CD14-positive monocyte (primary cell): Measurements from ENCODE around the gene CAND1. TPM values are rescaled to one million over a fixed set of nuclear protein-coding genes. Genes with fewer than 3 reads are reported as not detected.
"Not testable (repeated sequence)": the region's sequence is repeated elsewhere in the genome, so short reads cannot be mapped to it uniquely, and the experiment has no call there.

Experiments
- DNase-seq, 3 donors: peaks; one replicate each; pipeline ENCODE4 v3.0.0-alpha.2; 2011 to 2022
- H2AFZ ChIP-seq: 2 replicates; pipeline ENCODE4 v1.6.0; 2012; ENCODE audit warnings: mild to moderate bottlenecking, low read depth, low read length, inconsistent platforms; ENCODE audit not compliant: insufficient read depth, poor library complexity, severe bottlenecking
- H3K27ac ChIP-seq, 2 donors: 1 replicate in 1 of 2; 2 replicates in 1 of 2; pipeline ENCODE4 v1.5.1; 2012 to 2013; ENCODE audit warnings: low read length in 2 of 2, control low read depth in 1 of 2, inconsistent platforms in 1 of 2, low read depth in 1 of 2, mild to moderate bottlenecking in 1 of 2
- H3K27me3 ChIP-seq, 2 donors: one replicate each; pipeline versions ENCODE4 v1.6.0 to v1.6.1; 2011 to 2013; ENCODE audit warnings: low read length in 2 of 2; ENCODE audit not compliant: control insufficient read depth in 2 of 2, insufficient read depth in 2 of 2
- H3K36me3 ChIP-seq, 2 donors: replicated peaks in 1 of 2; 1 replicate in 1 of 2; 2 replicates in 1 of 2; pipeline versions ENCODE4 v1.5.1 to v1.6.1; 2012 to 2013; ENCODE audit warnings: low read length in 2 of 2, control low read depth in 1 of 2, inconsistent platforms in 1 of 2, mild to moderate bottlenecking in 1 of 2; ENCODE audit not compliant: insufficient read depth in 2 of 2, control insufficient read depth in 1 of 2
- H3K4me1 ChIP-seq, 2 donors: 1 replicate in 1 of 2; 2 replicates in 1 of 2; pipeline versions ENCODE4 v1.5.1 to v1.6.1; 2012 to 2013; ENCODE audit warnings: low read length in 2 of 2, control low read depth in 1 of 2, inconsistent platforms in 1 of 2, mild to moderate bottlenecking in 1 of 2, moderate library complexity in 1 of 2; ENCODE audit not compliant: insufficient read depth in 2 of 2, control insufficient read depth in 1 of 2
- H3K4me2 ChIP-seq: replicated peaks from 2 replicates; pipeline ENCODE3; 2012; ENCODE audit warnings: low read length, moderate library complexity, mild to moderate bottlenecking; ENCODE audit not compliant: poor library complexity, severe bottlenecking; ENCODE audit errors: extremely low read depth
- H3K4me3 ChIP-seq, 3 experiments: fragments of 200-600 bp in 1 of 3; sonication (generic) in 1 of 3; replicated peaks in 1 of 3; 1 replicate in 2 of 3; 2 replicates in 1 of 3; pipeline ENCODE4 v1.5.1; 2011 to 2013; ENCODE audit warnings: low read length in 3 of 3, mild to moderate bottlenecking in 3 of 3, control low read depth in 2 of 3, low read depth in 2 of 3, inconsistent platforms in 1 of 3, moderate library complexity in 1 of 3
- H3K79me2 ChIP-seq: 2 replicates; pipeline ENCODE4 v1.6.0; 2012; ENCODE audit warnings: mild to moderate bottlenecking, control low read depth, inconsistent platforms, low read length, moderate library complexity; ENCODE audit not compliant: insufficient read depth
- H3K9ac ChIP-seq: 2 replicates; pipeline ENCODE4 v1.6.0; 2017; ENCODE audit warnings: low read length, mild to moderate bottlenecking; ENCODE audit not compliant: insufficient read depth, poor library complexity, severe bottlenecking
- H3K9me3 ChIP-seq, 2 donors: replicated peaks in 1 of 2; 1 replicate in 1 of 2; 2 replicates in 1 of 2; pipeline versions ENCODE4 v1.5.1 to v1.6.1; 2012 to 2013; ENCODE audit warnings: low read length in 2 of 2, control low read depth in 1 of 2; ENCODE audit not compliant: control insufficient read depth in 1 of 2, insufficient read depth in 1 of 2
- H4K20me1 ChIP-seq: 2 replicates; pipeline ENCODE4 v1.6.0; 2012; ENCODE audit warnings: mild to moderate bottlenecking, low read length, control low read depth, moderate library complexity; ENCODE audit not compliant: insufficient read depth
- H3K27ac Mint-ChIP-seq, 7 donors: one replicate each; pipeline ENCODE4 v1.8.0; 2020; ENCODE audit warnings: mild to moderate bottlenecking in 7 of 7, mixed read lengths in 7 of 7, moderate library complexity in 6 of 7, inconsistent platforms in 2 of 7
- H3K27me3 Mint-ChIP-seq, 3 donors: one replicate each; pipeline ENCODE4 v1.8.0; 2021 to 2022; ENCODE audit warnings: low read depth in 3 of 3, mild to moderate bottlenecking in 3 of 3, mixed read lengths in 3 of 3, moderate library complexity in 3 of 3, inconsistent platforms in 1 of 3
- H3K36me3 Mint-ChIP-seq, 2 donors: one replicate each; pipeline ENCODE4 v1.8.0; 2020; ENCODE audit warnings: mixed read lengths in 2 of 2, inconsistent platforms in 1 of 2, mild to moderate bottlenecking in 1 of 2
- H3K4me1 Mint-ChIP-seq: one replicate; pipeline ENCODE4 v1.8.0; 2020; ENCODE audit warnings: mild to moderate bottlenecking, mixed read lengths
- H3K4me3 Mint-ChIP-seq, 2 donors: one replicate each; pipeline ENCODE4 v1.8.0; 2020; ENCODE audit warnings: mild to moderate bottlenecking in 2 of 2, mixed read lengths in 2 of 2, moderate library complexity in 1 of 2
- H3K9me3 Mint-ChIP-seq, 7 donors: one replicate each; pipeline ENCODE4 v1.8.0; 2020 to 2022; ENCODE audit warnings: mixed read lengths in 7 of 7, mild to moderate bottlenecking in 6 of 7, moderate library complexity in 6 of 7, inconsistent platforms in 2 of 7
- WGBS: methylation state at CpG from one replicate; pipeline ENCODE4 v1.1.5; 2013; ENCODE audit warnings: missing lambda C conversion rate; ENCODE audit not compliant: insufficient coverage; 5-methylcytosine and 5-hydroxymethylcytosine counted together
- intact Hi-C, 2 donors: fragments of 100-400 bp; cut with micrococcal nuclease; formaldehyde crosslinking; loops; one replicate each; pipeline versions ENCODE4 v1.15.0 to v1.15.1; 2023
- polyA plus RNA-seq, 3 donors: library from polyadenylated mRNA; depleted of rRNA in 1 of 3; unstranded in 2 of 3; stranded (reverse) in 1 of 3; fragments of 300-500 nt in 2 of 3; fragments of >200 nt in 1 of 3; fragmentation: Illumina TruSeq in 2 of 3; gene quantifications; 1 replicate in 2 of 3; 2 replicates in 1 of 3; pipeline ENCODE4 v1.2.3, GENCODE V29; 2012 to 2021
- TF ChIP-seq, protein P1 (sequence below): fragments of 200-600 bp; IDR thresholded peaks from one replicate; pipeline ENCODE4 v1.8.0; 2022; ENCODE audit warnings: antibody characterized with exemption, mild to moderate bottlenecking

CAND1 gene
- polyA plus RNA-seq, 3 donors = 12.3 to 29.4 (median 20.9) TPM

DNA sequence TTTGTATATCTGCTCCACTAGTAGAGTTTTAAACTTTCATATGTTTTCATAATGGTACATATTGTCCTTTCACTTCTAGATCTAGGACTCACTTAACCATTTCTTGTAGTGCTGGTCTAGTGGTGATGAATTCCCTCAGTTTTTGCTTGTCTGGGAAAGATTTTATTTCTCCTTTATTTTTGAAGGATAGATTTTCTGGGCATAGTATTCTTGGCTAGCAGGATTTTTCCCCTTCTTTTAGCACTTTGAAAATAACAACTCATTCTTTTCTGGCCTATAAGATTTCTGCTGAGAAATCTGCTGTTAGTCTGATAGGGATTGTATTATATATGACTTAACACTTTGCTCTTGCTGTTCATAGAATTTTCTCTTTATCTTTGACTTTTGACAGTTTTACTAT, 69.3 kb downstream of the CAND1 start:
- no peak overlapping the region for H3K27ac Mint-ChIP-seq
- Histone ChIP-seq H3K4me2 (no peak overlapping the region), H3K4me1 (no peaks in the 10 kb centered on the region), H3K4me3 (no peak overlapping the region), H4K20me1 (no peaks in the 10 kb centered on the region), H3K79me2 (no peaks in the 10 kb centered on the region), H3K27me3 (no peaks in the 10 kb centered on the region), H3K27ac (no peak overlapping the region), H3K9me3 (peaks cover 5 to 7% of the 10 kb centered on the region in 2 donors), H3K9ac (no peak overlapping the region), H3K36me3 (no peaks in the 10 kb centered on the region), H2AFZ (no peak overlapping the region)
- TF ChIP-seq, protein P1, sequence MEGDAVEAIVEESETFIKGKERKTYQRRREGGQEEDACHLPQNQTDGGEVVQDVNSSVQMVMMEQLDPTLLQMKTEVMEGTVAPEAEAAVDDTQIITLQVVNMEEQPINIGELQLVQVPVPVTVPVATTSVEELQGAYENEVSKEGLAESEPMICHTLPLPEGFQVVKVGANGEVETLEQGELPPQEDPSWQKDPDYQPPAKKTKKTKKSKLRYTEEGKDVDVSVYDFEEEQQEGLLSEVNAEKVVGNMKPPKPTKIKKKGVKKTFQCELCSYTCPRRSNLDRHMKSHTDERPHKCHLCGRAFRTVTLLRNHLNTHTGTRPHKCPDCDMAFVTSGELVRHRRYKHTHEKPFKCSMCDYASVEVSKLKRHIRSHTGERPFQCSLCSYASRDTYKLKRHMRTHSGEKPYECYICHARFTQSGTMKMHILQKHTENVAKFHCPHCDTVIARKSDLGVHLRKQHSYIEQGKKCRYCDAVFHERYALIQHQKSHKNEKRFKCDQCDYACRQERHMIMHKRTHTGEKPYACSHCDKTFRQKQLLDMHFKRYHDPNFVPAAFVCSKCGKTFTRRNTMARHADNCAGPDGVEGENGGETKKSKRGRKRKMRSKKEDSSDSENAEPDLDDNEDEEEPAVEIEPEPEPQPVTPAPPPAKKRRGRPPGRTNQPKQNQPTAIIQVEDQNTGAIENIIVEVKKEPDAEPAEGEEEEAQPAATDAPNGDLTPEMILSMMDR = no peak
- no peaks in the 10 kb centered on the region for H3K4me1 Mint-ChIP-seq
- H3K27me3 Mint-ChIP-seq = peaks cover 1 to 3% (median 2%) of the 10 kb centered on the region in 3 donors
- H3K36me3 Mint-ChIP-seq = no peaks in the 10 kb centered on the region
- intact Hi-C loops = no loop called here
- no peak overlapping the region for H3K4me3 Mint-ChIP-seq
- H3K9me3 Mint-ChIP-seq = peaks cover 4 to 35% (median 24%) of the 10 kb centered on the region in 7 donors
- DNase-seq = no peak

DNA sequence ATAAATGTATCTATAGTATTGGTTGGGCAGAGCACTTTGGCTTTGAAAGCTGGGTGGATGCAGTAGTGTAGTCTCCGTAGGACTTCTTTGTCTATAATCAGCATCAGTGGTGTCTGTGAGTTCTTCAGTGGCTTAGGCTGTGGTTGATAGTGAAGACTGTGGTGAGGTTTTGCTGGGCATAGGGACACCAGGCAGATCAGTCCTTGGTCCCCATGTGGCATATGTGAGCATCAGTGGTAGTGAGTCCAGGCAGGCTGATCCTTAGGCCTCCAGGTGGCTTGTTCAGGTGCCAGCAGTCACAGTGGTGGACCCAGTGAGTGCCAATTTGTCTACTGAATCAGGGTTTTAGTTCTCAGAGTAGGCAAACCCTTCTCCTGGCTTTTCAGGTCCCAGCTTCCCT, 70.4 kb downstream of the CAND1 start:
- no peaks in the 10 kb centered on the region for H3K79me2 ChIP-seq
- no peak overlapping the region for H3K4me3 ChIP-seq
- intact Hi-C loops = no loop called here
- 94% methylated on average over 1 of the region's 1 CpG for WGBS
- Mint-ChIP-seq H3K36me3 (no peaks in the 10 kb centered on the region), H3K4me1 (no peaks in the 10 kb centered on the region), H3K27me3 (peaks cover 1 to 3% (median 2%) of the 10 kb centered on the region in 3 donors), H3K27ac (no peak overlapping the region), H3K9me3 (peaks cover 4 to 35% (median 25%) of the 10 kb centered on the region in 7 donors), H3K4me3 (no peak overlapping the region)
- no peaks in the 10 kb centered on the region for H3K27me3 ChIP-seq
- H3K9ac ChIP-seq = no peak overlapping the region
- no peaks in the 10 kb centered on the region for H3K4me1 ChIP-seq
- no peaks in the 10 kb centered on the region for H4K20me1 ChIP-seq
- H2AFZ ChIP-seq = no peak overlapping the region
- no peaks in the 10 kb centered on the region for H3K36me3 ChIP-seq
- peaks cover 5 to 7% of the 10 kb centered on the region in 2 donors for H3K9me3 ChIP-seq
- TF ChIP-seq, protein P1 = no peak
- no peak overlapping the region for H3K4me2 ChIP-seq
- no peak overlapping the region for H3K27ac ChIP-seq
- no peak for DNase-seq

DNA sequence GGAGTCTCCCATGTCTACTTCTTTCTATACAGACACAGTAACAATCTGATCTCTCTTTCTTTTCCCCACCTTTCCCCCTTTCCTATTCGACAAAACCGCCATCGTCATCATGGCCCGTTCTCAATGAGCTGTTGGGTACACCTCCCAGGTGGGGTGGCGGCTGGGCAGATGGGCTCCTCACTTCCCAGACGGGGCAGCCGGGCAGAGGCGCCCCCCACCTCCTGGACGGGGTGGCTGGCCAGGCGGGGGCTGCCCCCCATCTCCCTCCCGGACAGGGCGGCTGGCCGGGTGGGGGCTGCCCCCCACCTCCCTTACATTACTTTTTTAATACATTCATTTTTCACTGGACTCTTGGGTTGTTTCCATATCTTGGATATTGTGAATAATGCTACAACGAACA, 71.9 kb downstream of the CAND1 start:
- H3K36me3 Mint-ChIP-seq, H2AFZ ChIP-seq, H3K27ac ChIP-seq, H3K9ac ChIP-seq, H3K27ac Mint-ChIP-seq, H3K9me3 ChIP-seq, DNase-seq, H3K4me2 ChIP-seq, H3K4me3 Mint-ChIP-seq, H3K4me1 Mint-ChIP-seq, H3K36me3 ChIP-seq, intact Hi-C loops, H3K27me3 ChIP-seq, H3K79me2 ChIP-seq, H3K4me3 ChIP-seq, H3K27me3 Mint-ChIP-seq, H4K20me1 ChIP-seq, H3K4me1 ChIP-seq: not testable (repeated sequence)
- peaks cover 6 to 32% (median 23%) of the 10 kb centered on the region in 7 donors for H3K9me3 Mint-ChIP-seq
- 96% methylated on average over 7 of the region's 14 CpGs for WGBS
